CD4-positive, alpha-beta T cell (primary cell): ENCODE data around the gene AP1M1. TPM values are rescaled to one million over a fixed set of nuclear protein-coding genes. Genes with fewer than 3 reads are reported as not detected.
A peak's percentile ranks its signal among the peaks of the same experiment; 100 is the strongest.

Experiments
- ATAC-seq: fragments of 200-7000 bp; cut with Tn5 transposase; one replicate; pipeline ENCODE4 v1.10.0; 2022; ENCODE audit warnings: mild to moderate bottlenecking; ENCODE audit not compliant: poor library complexity
- CTCF ChIA-PET: fragments of 350-600 bp; sonication (Branson Sonifier 250); formaldehyde crosslinking; loops from one replicate; lab custom pipeline; 2021; ENCODE audit warnings: antibody characterized with exemption, inconsistent platforms; lab: Charles Lee
- POLR2A ChIA-PET: fragments of 350-600 bp; sonication (Branson Sonifier 250); formaldehyde crosslinking; loops from one replicate; lab custom pipeline; 2021; ENCODE audit warnings: antibody characterized with exemption, inconsistent platforms; lab: Charles Lee
- DNase-seq, 14 experiments: peaks; one replicate each; pipeline ENCODE4 v3.0.0-alpha.2; 2013 to 2020; ENCODE audit warnings: mixed read lengths in 2 of 14
- H3K27ac ChIP-seq, 2 donors: one replicate each; pipeline versions ENCODE4 v1.5.1 to v1.7.0; 2013; ENCODE audit warnings: low read length in 2 of 2, low read depth in 1 of 2, mild to moderate bottlenecking in 1 of 2
- H3K27me3 ChIP-seq, 2 experiments: 1 replicate in 1 of 2; 2 replicates in 1 of 2; pipeline versions ENCODE4 v1.6.1 to v1.7.0; 2013; ENCODE audit warnings: low read length in 2 of 2, control low read depth in 1 of 2, mild to moderate bottlenecking in 1 of 2, moderate library complexity in 1 of 2; ENCODE audit not compliant: insufficient read depth in 2 of 2, control insufficient read depth in 1 of 2
- H3K36me3 ChIP-seq: one replicate; pipeline ENCODE4 v1.6.1; 2013; ENCODE audit warnings: low read length, control low read depth; ENCODE audit not compliant: insufficient read depth
- H3K4me1 ChIP-seq: one replicate; pipeline ENCODE4 v1.6.1; 2013; ENCODE audit warnings: low read length, control low read depth; ENCODE audit not compliant: insufficient read depth
- H3K4me3 ChIP-seq: one replicate; pipeline ENCODE4 v1.5.1; 2013; ENCODE audit warnings: mild to moderate bottlenecking, low read length, moderate library complexity
- H3K9me3 ChIP-seq, 2 experiments: 1 replicate in 1 of 2; 2 replicates in 1 of 2; pipeline versions ENCODE4 v1.6.1 to v1.7.0; 2013; ENCODE audit warnings: low read length in 2 of 2, mild to moderate bottlenecking in 2 of 2, control low read depth in 1 of 2, moderate library complexity in 1 of 2; ENCODE audit not compliant: control insufficient read depth in 1 of 2, insufficient read depth in 1 of 2
- H3K27ac Mint-ChIP-seq: one replicate; pipeline ENCODE4 v1.8.0; 2020; ENCODE audit warnings: mixed read lengths
- H3K27me3 Mint-ChIP-seq: one replicate; pipeline ENCODE4 v1.8.0; 2021; ENCODE audit warnings: mixed read lengths
- H3K36me3 Mint-ChIP-seq: one replicate; pipeline ENCODE4 v1.8.0; 2021; ENCODE audit warnings: low read depth, mixed read lengths
- H3K4me1 Mint-ChIP-seq: one replicate; pipeline ENCODE4 v1.8.0; 2021; ENCODE audit warnings: low read depth, mixed read lengths
- H3K4me3 Mint-ChIP-seq: one replicate; pipeline ENCODE4 v1.8.0; 2020; ENCODE audit warnings: mild to moderate bottlenecking, mixed read lengths
- H3K9me3 Mint-ChIP-seq: one replicate; pipeline ENCODE4 v1.8.0; 2020; ENCODE audit warnings: mixed read lengths
- intact Hi-C, 2 experiments: fragments of 100-400 bp; cut with DNase I in 1 of 2; cut with micrococcal nuclease in 1 of 2; formaldehyde crosslinking; loops; one replicate each; pipeline versions ENCODE4 v1.15.1 to v1.9.0; 2023 to 2025; cut with DNase I, micrococcal nuclease
- total RNA-seq, 174 experiments: library from RNA in 2 of 174; stranded (reverse) in 2 of 174; gene quantifications; one replicate each; pipeline ENCODE4 v1.2.3 and lab custom pipeline; 2021 to 2026
- TF ChIP-seq, protein P1 (sequence below): fragments of 200-600 bp; IDR thresholded peaks from one replicate; pipeline ENCODE4 v1.8.0; 2022; ENCODE audit warnings: antibody characterized with exemption, mild to moderate bottlenecking

The AP1M1 gene
- total RNA-seq, 2 experiments from 2014 or later = 52.1 to 58.3 TPM

- H3K36me3 ChIP-seq = peaks cover 53% of the 10 kb centered on the region
Observed at GRCh38 chr19:16233836-16234551, 36.3 kb downstream of the AP1M1 start.

DNA sequence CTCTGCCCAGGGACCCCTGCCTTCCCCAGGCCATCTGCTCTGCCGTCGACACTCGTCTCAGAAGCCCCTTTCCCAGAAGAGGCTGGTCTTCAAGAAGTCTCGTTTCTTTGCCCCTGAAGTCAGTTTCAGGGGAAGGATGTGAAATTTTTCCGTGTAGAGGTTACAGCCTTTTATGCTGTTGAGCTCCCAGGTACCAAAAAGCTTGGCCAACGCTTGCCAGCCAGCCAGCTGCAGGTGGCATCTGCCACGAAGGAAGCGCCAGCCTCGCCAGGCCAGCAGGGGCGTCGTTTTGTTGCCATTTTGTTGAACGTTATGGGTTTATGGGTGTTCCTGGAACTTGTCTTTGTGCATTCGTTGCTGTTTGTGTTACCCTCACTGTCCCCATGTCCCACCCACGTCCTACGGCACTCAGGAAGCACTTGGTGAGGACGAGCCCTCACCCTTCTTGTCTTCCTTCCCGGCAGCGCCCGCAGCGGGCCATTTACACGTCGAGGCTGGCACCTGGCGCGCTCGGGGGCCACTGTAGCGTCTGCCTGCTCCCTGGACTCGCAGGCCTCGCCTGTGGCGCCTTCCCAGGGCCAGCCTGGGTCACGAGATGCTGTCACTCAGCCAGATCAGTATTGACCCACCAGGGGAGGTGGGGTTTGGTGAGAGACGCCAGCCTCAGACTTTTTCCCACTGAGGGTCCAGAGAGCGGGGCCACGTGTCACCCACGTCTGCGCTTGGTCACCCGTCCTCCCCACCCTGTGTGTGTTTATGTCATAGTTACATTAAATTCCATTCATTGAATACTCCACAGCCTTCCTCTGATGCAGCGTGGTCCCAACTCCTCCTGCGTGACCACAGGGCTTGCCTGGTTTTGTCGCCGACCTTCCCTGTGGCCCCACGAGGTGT, 37.1 kb downstream of the AP1M1 start:
- H3K4me3 ChIP-seq = no peak overlapping the region
- Mint-ChIP-seq H3K4me3 (no peak overlapping the region), H3K9me3 (no peaks in the 10 kb centered on the region), H3K27ac (no peak overlapping the region), H3K27me3 (no peaks in the 10 kb centered on the region), H3K36me3 (peaks cover 66% of the 10 kb centered on the region), H3K4me1 (peaks cover 35% of the 10 kb centered on the region)
- peaks cover 45% of the 10 kb centered on the region for H3K36me3 ChIP-seq
- POLR2A ChIA-PET = no interaction called here
- H3K27me3 ChIP-seq = no peaks in the 10 kb centered on the region
- no peak for ATAC-seq
- peak in 1 of 14 experiments; percentile 6 for DNase-seq
- intact Hi-C loops = loop anchor here in 1 of 2 experiments (5.0 kb wide), 1 partner anchor 37 kb away; the partner anchor contains the start of gene AP1M1
- no peak overlapping the region for H3K27ac ChIP-seq
- TF ChIP-seq, protein P1, sequence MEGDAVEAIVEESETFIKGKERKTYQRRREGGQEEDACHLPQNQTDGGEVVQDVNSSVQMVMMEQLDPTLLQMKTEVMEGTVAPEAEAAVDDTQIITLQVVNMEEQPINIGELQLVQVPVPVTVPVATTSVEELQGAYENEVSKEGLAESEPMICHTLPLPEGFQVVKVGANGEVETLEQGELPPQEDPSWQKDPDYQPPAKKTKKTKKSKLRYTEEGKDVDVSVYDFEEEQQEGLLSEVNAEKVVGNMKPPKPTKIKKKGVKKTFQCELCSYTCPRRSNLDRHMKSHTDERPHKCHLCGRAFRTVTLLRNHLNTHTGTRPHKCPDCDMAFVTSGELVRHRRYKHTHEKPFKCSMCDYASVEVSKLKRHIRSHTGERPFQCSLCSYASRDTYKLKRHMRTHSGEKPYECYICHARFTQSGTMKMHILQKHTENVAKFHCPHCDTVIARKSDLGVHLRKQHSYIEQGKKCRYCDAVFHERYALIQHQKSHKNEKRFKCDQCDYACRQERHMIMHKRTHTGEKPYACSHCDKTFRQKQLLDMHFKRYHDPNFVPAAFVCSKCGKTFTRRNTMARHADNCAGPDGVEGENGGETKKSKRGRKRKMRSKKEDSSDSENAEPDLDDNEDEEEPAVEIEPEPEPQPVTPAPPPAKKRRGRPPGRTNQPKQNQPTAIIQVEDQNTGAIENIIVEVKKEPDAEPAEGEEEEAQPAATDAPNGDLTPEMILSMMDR = no peak
- peaks cover 18% of the 10 kb centered on the region for H3K4me1 ChIP-seq
- H3K9me3 ChIP-seq = peaks cover 0 to 15% of the 10 kb centered on the region in 2 experiments
- CTCF ChIA-PET = interaction anchor here (0.6 kb wide), 1 partner anchor 1143 kb away, joined by 3 read pairs; no protein-coding TSS in a partner anchor

More at GRCh38 chr19:16233836-16234551, 36.3 kb downstream of the AP1M1 start:
- H3K4me1 ChIP-seq = peaks cover 12% of the 10 kb centered on the region
- peaks cover 28% of the 10 kb centered on the region for H3K4me1 Mint-ChIP-seq
- intact Hi-C loops = no loop called here
- peaks cover 74% of the 10 kb centered on the region for H3K36me3 Mint-ChIP-seq
- CTCF ChIA-PET = interaction anchor here (0.6 kb wide), 1 partner anchor 1142 kb away, joined by 3 read pairs; no protein-coding TSS in a partner anchor
- TF ChIP-seq, protein P1 = no peak
- H3K9me3 ChIP-seq = peaks cover 0 to 15% of the 10 kb centered on the region in 2 experiments
- H3K4me3 Mint-ChIP-seq = no peak overlapping the region
- peak in 1 of 14 experiments; percentile 31 for DNase-seq
- POLR2A ChIA-PET = interaction anchor here (0.8 kb wide), 1 partner anchor 11 kb away, joined by 3 read pairs; no protein-coding TSS in a partner anchor
- ATAC-seq = no peak
- H3K4me3 ChIP-seq = no peak overlapping the region
- H3K27me3 ChIP-seq = no peaks in the 10 kb centered on the region
- no peaks in the 10 kb centered on the region for H3K27me3 Mint-ChIP-seq
- no peak overlapping the region for H3K27ac Mint-ChIP-seq
- H3K9me3 Mint-ChIP-seq = no peaks in the 10 kb centered on the region
- peak overlapping the region in 1 of 2 donors; percentile 21 for H3K27ac ChIP-seq

GRCh38 chr19:16235811-16236652, 38.3 kb downstream of the AP1M1 start:
- Mint-ChIP-seq H3K27me3 (no peaks in the 10 kb centered on the region), H3K4me3 (no peak overlapping the region), H3K27ac (peak overlapping the region; percentile 69), H3K36me3 (peaks cover 55% of the 10 kb centered on the region), H3K9me3 (no peaks in the 10 kb centered on the region), H3K4me1 (peaks cover 36% of the 10 kb centered on the region)
- H3K27me3 ChIP-seq = no peaks in the 10 kb centered on the region
- peaks cover 0 to 15% of the 10 kb centered on the region in 2 experiments for H3K9me3 ChIP-seq
- ATAC-seq = no peak
- intact Hi-C loops = loop anchor here in 1 of 2 experiments (5.0 kb wide), 1 partner anchor 39 kb away; the partner anchor contains the start of gene AP1M1
- no peak for DNase-seq
- peaks cover 42% of the 10 kb centered on the region for H3K36me3 ChIP-seq
- H3K4me1 ChIP-seq = peaks cover 18% of the 10 kb centered on the region
- TF ChIP-seq, protein P1 = no peak
- CTCF ChIA-PET = no interaction called here
- no peak overlapping the region for H3K4me3 ChIP-seq
- POLR2A ChIA-PET = no interaction called here
- peak overlapping the region in 1 of 2 donors; percentile 42 for H3K27ac ChIP-seq
